Measurements from ENCODE around the gene NAALADL2. TPM values are rescaled to one million over a fixed set of nuclear protein-coding genes. Genes with fewer than 3 reads are reported as not detected.

Gene NAALADL2
- polyA plus RNA-seq, 2 of the 4 experiments (the other 2 are of a cell fraction): 0.09 to 0.28 TPM

DNA sequence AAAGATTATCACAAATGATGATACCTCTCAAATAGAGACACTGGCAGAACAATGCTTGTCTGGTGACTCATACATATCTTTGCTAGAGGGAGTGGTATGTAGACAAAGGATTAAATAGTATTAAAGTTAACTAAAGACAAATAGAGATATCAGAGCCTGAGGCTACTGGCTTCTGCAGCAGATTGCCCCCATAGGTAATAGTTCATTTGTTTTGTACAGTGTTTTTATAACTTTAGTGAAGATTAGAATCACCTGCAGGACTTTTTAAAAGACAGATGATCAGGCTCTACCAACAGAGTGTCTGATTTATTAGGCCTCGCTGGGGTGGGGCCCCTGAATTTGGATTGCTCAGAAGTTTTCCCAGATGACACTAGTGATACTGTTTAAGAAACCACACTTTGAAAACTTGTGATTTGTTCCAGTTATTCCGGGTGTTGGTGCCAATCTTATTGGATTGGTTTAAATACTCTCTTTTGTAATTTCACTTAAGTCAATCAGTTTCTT, 96.4 kb downstream of the NAALADL2 start:
- FAIRE-seq: no peak
- 0% methylated on average over 2 of the region's 2 CpGs for WGBS (ENCODE audit: missing lambda C conversion rate)
- Histone ChIP-seq H3K4me1 (peaks cover 43% of the 10 kb centered on the region), H3K4me2 (peak overlapping the region; percentile 60), H3K27ac (peak overlapping the region; percentile 18 to 19; a peak in 4 of 6 replicates), H3K4me3 (no peak overlapping the region), H3K9me3 (no peaks in the 10 kb centered on the region)
- TF ChIP-seq RARB (CRISPR knock-in tag; IDR thresholded peaks at IDR 0.05) (no peak), FOSB (CRISPR knock-in tag; IDR thresholded peaks at IDR 0.05) (no peak), RNF2 (IDR thresholded peaks at IDR 0.05; ENCODE audit: borderline replicate concordance, low read depth) (no peak), MAZ (IDR thresholded peaks at IDR 0.05; ENCODE audit: borderline replicate concordance, low read depth, low read length) (no peak), JUNB (IDR thresholded peaks at IDR 0.05) (peak; percentile 85), POLR2A (IDR thresholded peaks at IDR 0.05; ENCODE audit: low read length) (no peak), FOSL2 (IDR thresholded peaks at IDR 0.05) (peak; percentile 67), FOSL2 (CRISPR knock-in tag; IDR thresholded peaks at IDR 0.05) (peak; percentile 96), NPAS2 (CRISPR knock-in tag; IDR thresholded peaks at IDR 0.05; ENCODE audit: borderline replicate concordance) (no peak), EP300 (IDR thresholded peaks at IDR 0.05) (peak in 1 of 2 experiments; percentile 35; a peak in 2 of 5 replicates), RCOR1 (IDR thresholded peaks at IDR 0.05; ENCODE audit: low read depth, low read length) (no peak), SREBF2 (IDR thresholded peaks at IDR 0.05) (no peak), ESRRA (IDR thresholded peaks at IDR 0.05; ENCODE audit: borderline replicate concordance, low read length) (no peak), ZFP36 (IDR thresholded peaks at IDR 0.05; ENCODE audit: borderline replicate concordance, partially characterized antibody) (peak; percentile 21), KDM5A (IDR thresholded peaks at IDR 0.05) (no peak), ZNF302 (CRISPR knock-in tag; IDR thresholded peaks at IDR 0.05) (no peak), MAFK (IDR thresholded peaks at IDR 0.05; ENCODE audit: partially characterized antibody) (no peak), MYC (IDR thresholded peaks at IDR 0.05; ENCODE audit: borderline replicate concordance, low read length) (no peak), GATA3 (IDR thresholded peaks at IDR 0.05; ENCODE audit: borderline replicate concordance) (peak; percentile 93), CHD4 (IDR thresholded peaks at IDR 0.05; ENCODE audit: borderline replicate concordance) (no peak), TFCP2L1 (CRISPR knock-in tag; IDR thresholded peaks at IDR 0.05) (no peak), CEBPB (IDR thresholded peaks at IDR 0.05) (no peak; a peak in 1 of 4 replicates), JUN (IDR thresholded peaks at IDR 0.05) (peak; percentile 53 to 65; a peak in 2 of 5 replicates)
- TF ChIP-seq, protein P1, sequence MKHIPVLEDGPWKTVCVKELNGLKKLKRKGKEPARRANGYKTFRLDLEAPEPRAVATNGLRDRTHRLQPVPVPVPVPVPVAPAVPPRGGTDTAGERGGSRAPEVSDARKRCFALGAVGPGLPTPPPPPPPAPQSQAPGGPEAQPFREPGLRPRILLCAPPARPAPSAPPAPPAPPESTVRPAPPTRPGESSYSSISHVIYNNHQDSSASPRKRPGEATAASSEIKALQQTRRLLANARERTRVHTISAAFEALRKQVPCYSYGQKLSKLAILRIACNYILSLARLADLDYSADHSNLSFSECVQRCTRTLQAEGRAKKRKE (CRISPR knock-in tag; IDR thresholded peaks at IDR 0.05; ENCODE audit: low read depth): no peak
- TF ChIP-seq, protein P2, sequence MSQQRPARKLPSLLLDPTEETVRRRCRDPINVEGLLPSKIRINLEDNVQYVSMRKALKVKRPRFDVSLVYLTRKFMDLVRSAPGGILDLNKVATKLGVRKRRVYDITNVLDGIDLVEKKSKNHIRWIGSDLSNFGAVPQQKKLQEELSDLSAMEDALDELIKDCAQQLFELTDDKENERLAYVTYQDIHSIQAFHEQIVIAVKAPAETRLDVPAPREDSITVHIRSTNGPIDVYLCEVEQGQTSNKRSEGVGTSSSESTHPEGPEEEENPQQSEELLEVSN (IDR thresholded peaks at IDR 0.05; ENCODE audit: borderline replicate concordance, low read depth): no peak
- TF ChIP-seq, protein P3, sequence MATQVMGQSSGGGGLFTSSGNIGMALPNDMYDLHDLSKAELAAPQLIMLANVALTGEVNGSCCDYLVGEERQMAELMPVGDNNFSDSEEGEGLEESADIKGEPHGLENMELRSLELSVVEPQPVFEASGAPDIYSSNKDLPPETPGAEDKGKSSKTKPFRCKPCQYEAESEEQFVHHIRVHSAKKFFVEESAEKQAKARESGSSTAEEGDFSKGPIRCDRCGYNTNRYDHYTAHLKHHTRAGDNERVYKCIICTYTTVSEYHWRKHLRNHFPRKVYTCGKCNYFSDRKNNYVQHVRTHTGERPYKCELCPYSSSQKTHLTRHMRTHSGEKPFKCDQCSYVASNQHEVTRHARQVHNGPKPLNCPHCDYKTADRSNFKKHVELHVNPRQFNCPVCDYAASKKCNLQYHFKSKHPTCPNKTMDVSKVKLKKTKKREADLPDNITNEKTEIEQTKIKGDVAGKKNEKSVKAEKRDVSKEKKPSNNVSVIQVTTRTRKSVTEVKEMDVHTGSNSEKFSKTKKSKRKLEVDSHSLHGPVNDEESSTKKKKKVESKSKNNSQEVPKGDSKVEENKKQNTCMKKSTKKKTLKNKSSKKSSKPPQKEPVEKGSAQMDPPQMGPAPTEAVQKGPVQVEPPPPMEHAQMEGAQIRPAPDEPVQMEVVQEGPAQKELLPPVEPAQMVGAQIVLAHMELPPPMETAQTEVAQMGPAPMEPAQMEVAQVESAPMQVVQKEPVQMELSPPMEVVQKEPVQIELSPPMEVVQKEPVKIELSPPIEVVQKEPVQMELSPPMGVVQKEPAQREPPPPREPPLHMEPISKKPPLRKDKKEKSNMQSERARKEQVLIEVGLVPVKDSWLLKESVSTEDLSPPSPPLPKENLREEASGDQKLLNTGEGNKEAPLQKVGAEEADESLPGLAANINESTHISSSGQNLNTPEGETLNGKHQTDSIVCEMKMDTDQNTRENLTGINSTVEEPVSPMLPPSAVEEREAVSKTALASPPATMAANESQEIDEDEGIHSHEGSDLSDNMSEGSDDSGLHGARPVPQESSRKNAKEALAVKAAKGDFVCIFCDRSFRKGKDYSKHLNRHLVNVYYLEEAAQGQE (IDR thresholded peaks at IDR 0.05): no peak
- TF ChIP-seq, protein P4, sequence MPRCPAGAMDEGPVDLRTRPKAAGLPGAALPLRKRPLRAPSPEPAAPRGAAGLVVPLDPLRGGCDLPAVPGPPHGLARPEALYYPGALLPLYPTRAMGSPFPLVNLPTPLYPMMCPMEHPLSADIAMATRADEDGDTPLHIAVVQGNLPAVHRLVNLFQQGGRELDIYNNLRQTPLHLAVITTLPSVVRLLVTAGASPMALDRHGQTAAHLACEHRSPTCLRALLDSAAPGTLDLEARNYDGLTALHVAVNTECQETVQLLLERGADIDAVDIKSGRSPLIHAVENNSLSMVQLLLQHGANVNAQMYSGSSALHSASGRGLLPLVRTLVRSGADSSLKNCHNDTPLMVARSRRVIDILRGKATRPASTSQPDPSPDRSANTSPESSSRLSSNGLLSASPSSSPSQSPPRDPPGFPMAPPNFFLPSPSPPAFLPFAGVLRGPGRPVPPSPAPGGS (IDR thresholded peaks at IDR 0.05): 0 out of 3 replicates have a peak, but pooled peaks have one; percentile 21
- TF ChIP-seq, protein P5, sequence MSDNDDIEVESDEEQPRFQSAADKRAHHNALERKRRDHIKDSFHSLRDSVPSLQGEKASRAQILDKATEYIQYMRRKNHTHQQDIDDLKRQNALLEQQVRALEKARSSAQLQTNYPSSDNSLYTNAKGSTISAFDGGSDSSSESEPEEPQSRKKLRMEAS (IDR thresholded peaks at IDR 0.05): no peak
- ChIA-PET POLR2A (no interaction called here), CTCF (no interaction called here)
- peak; percentile 28 to 70 for DNase-seq (ENCODE audit: low read depth in 1 of 2, low spot score in 1 of 2)
- ATAC-seq: peak; percentile 93 to 96

Measured in A549 (cell line).